IMR-90 (cell line): Measurements from ENCODE around the gene SF3B3.

Experiments
- BHLHE40 ChIP-seq: fragments of 150-350 bp; IDR thresholded peaks from 2 replicates; pipeline ENCODE4 v1.6.1; 2016; ENCODE audit warnings: mild to moderate bottlenecking, low read depth, low read length
- CEBPB ChIP-seq: IDR thresholded peaks from 2 replicates; pipeline ENCODE4 v1.6.1; 2012; ENCODE audit warnings: low read depth, low read length, improper control_type of control experiment
- CHD1 ChIP-seq: IDR thresholded peaks from 2 replicates; pipeline ENCODE4 v1.6.1; 2012; ENCODE audit warnings: low read depth, low read length, improper control_type of control experiment
- MXI1 ChIP-seq: IDR thresholded peaks from 2 replicates; pipeline ENCODE4 v1.6.1; 2012; ENCODE audit warnings: low read depth, mild to moderate bottlenecking, low read length, moderate library complexity, borderline replicate concordance
- POLR2A ChIP-seq: IDR thresholded peaks from 2 replicates; pipeline ENCODE4 v1.6.1; 2012; ENCODE audit warnings: mild to moderate bottlenecking, low read depth, low read length
- SMC3 ChIP-seq: fragments of 150-350 bp; IDR thresholded peaks from 2 replicates; pipeline ENCODE4 v1.6.1; 2016; ENCODE audit warnings: low read depth, mild to moderate bottlenecking, antibody characterized with exemption, low read length, moderate library complexity
- TF ChIP-seq, protein P1 (sequence below): fragments of 150-350 bp; IDR thresholded peaks from 2 replicates; pipeline ENCODE4 v1.6.1; 2016; ENCODE audit warnings: low read depth, mild to moderate bottlenecking, low read length, moderate library complexity, borderline replicate concordance
- TF ChIP-seq, protein P2 (sequence below): conservative IDR thresholded peaks from 2 replicates; pipeline ENCODE4 v1.5.1; 2012; ENCODE audit warnings: mild to moderate bottlenecking, low read depth, low read length, improper control_type of control experiment
- TF ChIP-seq, protein P3 (sequence below): fragments of 150-350 bp; IDR thresholded peaks from 2 replicates; pipeline ENCODE4 v1.6.1; 2017; ENCODE audit warnings: mild to moderate bottlenecking, antibody characterized with exemption, low read length, low read depth

DNA sequence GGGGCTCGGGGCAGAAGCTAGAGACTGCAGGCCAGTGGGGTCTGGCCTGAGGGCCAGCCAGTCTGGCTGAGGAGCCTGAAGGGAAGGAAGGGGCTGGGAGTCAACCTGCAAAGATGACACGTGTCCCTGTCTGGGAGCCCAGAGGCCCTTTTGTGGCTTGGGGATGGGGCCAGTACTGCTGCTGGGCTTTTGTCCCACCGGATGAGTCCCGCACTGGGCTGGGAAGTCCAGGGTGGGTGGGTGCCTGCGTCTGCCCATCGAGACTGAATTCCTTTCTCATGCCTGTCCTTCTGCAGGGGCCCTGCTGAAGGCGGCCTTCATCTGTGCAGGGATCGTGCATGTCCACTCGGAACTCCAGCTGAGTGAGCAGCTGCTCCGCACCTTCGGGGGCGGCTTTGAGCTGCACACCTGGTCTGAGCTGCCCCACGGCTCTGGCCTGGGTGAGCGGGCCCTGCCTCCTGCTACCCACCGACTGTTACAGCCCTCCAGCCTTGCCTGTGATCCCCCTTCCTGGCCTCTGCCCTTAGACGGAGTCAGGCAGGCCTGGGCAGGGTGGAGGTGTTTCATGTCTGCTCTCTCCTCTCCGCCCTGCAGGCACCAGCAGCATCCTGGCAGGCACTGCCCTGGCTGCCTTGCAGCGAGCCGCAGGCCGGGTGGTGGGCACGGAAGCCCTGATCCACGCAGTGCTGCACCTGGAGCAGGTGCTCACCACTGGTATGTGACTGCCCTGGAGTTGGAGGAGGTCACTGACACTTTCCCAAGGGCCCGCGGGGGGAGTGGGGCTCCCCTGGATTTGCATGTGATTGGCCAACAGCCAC is 48.4 kb upstream of the SF3B3 start:
- TF ChIP-seq, protein P1, sequence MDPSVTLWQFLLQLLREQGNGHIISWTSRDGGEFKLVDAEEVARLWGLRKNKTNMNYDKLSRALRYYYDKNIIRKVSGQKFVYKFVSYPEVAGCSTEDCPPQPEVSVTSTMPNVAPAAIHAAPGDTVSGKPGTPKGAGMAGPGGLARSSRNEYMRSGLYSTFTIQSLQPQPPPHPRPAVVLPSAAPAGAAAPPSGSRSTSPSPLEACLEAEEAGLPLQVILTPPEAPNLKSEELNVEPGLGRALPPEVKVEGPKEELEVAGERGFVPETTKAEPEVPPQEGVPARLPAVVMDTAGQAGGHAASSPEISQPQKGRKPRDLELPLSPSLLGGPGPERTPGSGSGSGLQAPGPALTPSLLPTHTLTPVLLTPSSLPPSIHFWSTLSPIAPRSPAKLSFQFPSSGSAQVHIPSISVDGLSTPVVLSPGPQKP, result no peak
- TF ChIP-seq, protein P2, sequence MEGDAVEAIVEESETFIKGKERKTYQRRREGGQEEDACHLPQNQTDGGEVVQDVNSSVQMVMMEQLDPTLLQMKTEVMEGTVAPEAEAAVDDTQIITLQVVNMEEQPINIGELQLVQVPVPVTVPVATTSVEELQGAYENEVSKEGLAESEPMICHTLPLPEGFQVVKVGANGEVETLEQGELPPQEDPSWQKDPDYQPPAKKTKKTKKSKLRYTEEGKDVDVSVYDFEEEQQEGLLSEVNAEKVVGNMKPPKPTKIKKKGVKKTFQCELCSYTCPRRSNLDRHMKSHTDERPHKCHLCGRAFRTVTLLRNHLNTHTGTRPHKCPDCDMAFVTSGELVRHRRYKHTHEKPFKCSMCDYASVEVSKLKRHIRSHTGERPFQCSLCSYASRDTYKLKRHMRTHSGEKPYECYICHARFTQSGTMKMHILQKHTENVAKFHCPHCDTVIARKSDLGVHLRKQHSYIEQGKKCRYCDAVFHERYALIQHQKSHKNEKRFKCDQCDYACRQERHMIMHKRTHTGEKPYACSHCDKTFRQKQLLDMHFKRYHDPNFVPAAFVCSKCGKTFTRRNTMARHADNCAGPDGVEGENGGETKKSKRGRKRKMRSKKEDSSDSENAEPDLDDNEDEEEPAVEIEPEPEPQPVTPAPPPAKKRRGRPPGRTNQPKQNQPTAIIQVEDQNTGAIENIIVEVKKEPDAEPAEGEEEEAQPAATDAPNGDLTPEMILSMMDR, result no peak
- TF ChIP-seq SMC3, result no peak
- TF ChIP-seq MXI1, result no peak
- no peak for TF ChIP-seq CEBPB
- no peak for TF ChIP-seq CHD1
- no peak for TF ChIP-seq BHLHE40
- no peak for TF ChIP-seq POLR2A
- TF ChIP-seq, protein P3, sequence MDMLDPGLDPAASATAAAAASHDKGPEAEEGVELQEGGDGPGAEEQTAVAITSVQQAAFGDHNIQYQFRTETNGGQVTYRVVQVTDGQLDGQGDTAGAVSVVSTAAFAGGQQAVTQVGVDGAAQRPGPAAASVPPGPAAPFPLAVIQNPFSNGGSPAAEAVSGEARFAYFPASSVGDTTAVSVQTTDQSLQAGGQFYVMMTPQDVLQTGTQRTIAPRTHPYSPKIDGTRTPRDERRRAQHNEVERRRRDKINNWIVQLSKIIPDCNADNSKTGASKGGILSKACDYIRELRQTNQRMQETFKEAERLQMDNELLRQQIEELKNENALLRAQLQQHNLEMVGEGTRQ, result no peak
